Measurements from ENCODE around the gene MYH11.
"Not testable (repeated sequence)": the region's sequence is repeated elsewhere in the genome, so short reads cannot be mapped to it uniquely, and the experiment has no call there.

MYH11 gene

DNA sequence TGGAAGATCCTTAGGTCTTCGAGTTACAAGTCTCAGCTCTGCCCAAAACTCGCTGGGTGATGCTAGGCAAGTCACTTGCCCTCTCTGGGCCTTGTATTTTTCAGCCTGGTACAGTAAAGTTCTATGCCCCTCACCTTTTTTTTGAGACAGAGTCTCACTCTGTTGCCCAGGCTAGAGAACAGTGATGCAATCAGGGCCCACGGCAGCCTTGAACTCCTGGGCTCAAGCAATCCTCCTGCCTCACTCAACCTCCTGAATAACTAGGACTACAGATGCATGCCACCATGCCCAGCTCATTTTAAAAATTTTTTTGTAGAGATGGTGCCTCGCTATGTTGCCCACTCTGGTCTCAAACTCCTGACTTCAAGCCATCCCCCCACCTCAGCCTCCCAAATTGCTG lies 3.8 kb downstream of the MYH11 start:
- Histone ChIP-seq H3K27ac (ENCODE audit: low read depth, low read length) (peak overlapping the region; percentile 98), H3K36me3 (ENCODE audit: control insufficient read depth, insufficient read depth, low read length) (peaks cover 10% of the 10 kb centered on the region), H3K4me3 (ENCODE audit: low read length) (peak overlapping the region; percentile 65), H3K9ac (ENCODE audit: low read length) (peak overlapping the region; percentile 67), H3K27me3 (ENCODE audit: control insufficient read depth, insufficient read depth, low read length) (no peaks in the 10 kb centered on the region), H3K4me1 (ENCODE audit: control insufficient read depth, insufficient read depth, low read length) (no peaks in the 10 kb centered on the region)

DNA sequence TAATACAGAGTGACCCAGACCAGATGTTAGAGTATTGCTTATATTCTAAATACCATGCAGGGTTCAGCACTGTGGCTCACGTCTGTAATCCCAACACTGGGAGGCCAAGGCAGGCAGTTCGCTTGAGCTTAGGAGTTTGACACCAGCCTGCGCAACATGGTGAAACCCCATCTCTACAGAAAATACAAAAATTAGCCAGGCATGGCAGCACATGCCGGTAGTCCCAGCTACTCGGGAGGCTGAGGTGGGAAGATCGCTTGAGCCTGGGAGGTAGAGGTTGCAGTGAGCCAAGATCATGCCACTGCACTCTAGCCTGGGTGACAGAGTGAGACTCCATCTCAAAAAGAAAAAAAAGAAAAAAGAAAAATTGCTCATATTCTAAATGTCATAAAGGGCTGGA lies 6.3 kb downstream of the MYH11 start:
- H3K9ac ChIP-seq (ENCODE audit: low read length); H3K27me3 ChIP-seq (ENCODE audit: control insufficient read depth, insufficient read depth, low read length); H3K36me3 ChIP-seq (ENCODE audit: control insufficient read depth, insufficient read depth, low read length): not testable (repeated sequence)
- Histone ChIP-seq H3K4me3 (ENCODE audit: low read length) (peak overlapping the region; percentile 55), H3K4me1 (ENCODE audit: control insufficient read depth, insufficient read depth, low read length) (peaks cover 12% of the 10 kb centered on the region), H3K27ac (ENCODE audit: low read depth, low read length) (peak overlapping the region; percentile 98)

- H3K4me3 ChIP-seq (ENCODE audit: low read length), result peak overlapping the region; percentile 50
- H3K27me3 ChIP-seq (ENCODE audit: control insufficient read depth, insufficient read depth, low read length), result no peaks in the 10 kb centered on the region
- H3K9ac ChIP-seq (ENCODE audit: low read length), result no peak overlapping the region
- peaks cover 12% of the 10 kb centered on the region for H3K4me1 ChIP-seq (ENCODE audit: control insufficient read depth, insufficient read depth, low read length)
- peak overlapping the region; percentile 59 for H3K27ac ChIP-seq (ENCODE audit: low read depth, low read length)
- peaks cover 10% of the 10 kb centered on the region for H3K36me3 ChIP-seq (ENCODE audit: control insufficient read depth, insufficient read depth, low read length)
Measured at GRCh38 chr16:15849209-15849981, 7.4 kb downstream of the MYH11 start.

DNA sequence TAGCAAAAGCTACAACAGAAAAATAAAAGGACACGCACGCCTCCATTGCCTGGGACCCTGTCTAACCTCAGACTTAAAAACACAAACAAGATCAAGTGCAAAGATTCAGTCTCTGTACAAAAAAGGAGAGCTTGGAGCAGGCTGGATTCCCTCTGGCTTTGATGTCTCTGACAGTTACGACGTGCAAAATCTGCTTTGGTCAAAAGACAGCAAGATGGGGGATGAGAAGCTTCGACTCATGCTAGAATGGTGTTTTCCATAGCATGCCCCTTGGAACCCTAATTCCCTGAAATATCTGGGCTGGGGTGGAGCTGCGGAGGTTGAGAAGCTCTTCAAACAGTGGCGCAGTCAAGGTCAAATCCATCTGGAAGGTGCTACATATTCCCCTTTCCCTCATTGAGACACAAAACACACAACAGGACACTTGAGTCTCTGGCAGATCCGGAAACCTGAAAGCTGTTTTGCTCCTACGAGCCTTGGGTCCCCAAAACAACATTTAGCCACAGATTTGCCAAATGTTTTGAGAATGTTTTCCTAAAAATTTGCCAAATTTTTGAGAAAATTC lies 9.1 kb downstream of the MYH11 start:
- peak overlapping the region; percentile 71 for H3K27ac ChIP-seq (ENCODE audit: low read depth, low read length)
- no peaks in the 10 kb centered on the region for H3K27me3 ChIP-seq (ENCODE audit: control insufficient read depth, insufficient read depth, low read length)
- no peak overlapping the region for H3K9ac ChIP-seq (ENCODE audit: low read length)
- peak overlapping the region; percentile 37 for H3K4me3 ChIP-seq (ENCODE audit: low read length)
- H3K36me3 ChIP-seq (ENCODE audit: control insufficient read depth, insufficient read depth, low read length), result peaks cover 1% of the 10 kb centered on the region
- peaks cover 14% of the 10 kb centered on the region for H3K4me1 ChIP-seq (ENCODE audit: control insufficient read depth, insufficient read depth, low read length)

GRCh38 chr16:15846510-15846909 lies 10.3 kb downstream of the MYH11 start:
- Histone ChIP-seq H3K4me1 (ENCODE audit: control insufficient read depth, insufficient read depth, low read length) (peaks cover 20% of the 10 kb centered on the region), H3K27me3 (ENCODE audit: control insufficient read depth, insufficient read depth, low read length) (no peaks in the 10 kb centered on the region), H3K9ac (ENCODE audit: low read length) (no peak overlapping the region), H3K27ac (ENCODE audit: low read depth, low read length) (peak overlapping the region; percentile 71), H3K36me3 (ENCODE audit: control insufficient read depth, insufficient read depth, low read length) (no peaks in the 10 kb centered on the region), H3K4me3 (ENCODE audit: low read length) (no peak overlapping the region)

GRCh38 chr16:15843635-15844279 lies 13.1 kb downstream of the MYH11 start:
- Histone ChIP-seq H3K36me3 (ENCODE audit: control insufficient read depth, insufficient read depth, low read length) (no peaks in the 10 kb centered on the region), H3K4me1 (ENCODE audit: control insufficient read depth, insufficient read depth, low read length) (peaks cover 29% of the 10 kb centered on the region), H3K9ac (ENCODE audit: low read length) (no peak overlapping the region), H3K4me3 (ENCODE audit: low read length) (no peak overlapping the region), H3K27me3 (ENCODE audit: control insufficient read depth, insufficient read depth, low read length) (no peaks in the 10 kb centered on the region), H3K27ac (ENCODE audit: low read depth, low read length) (peak overlapping the region; percentile 25)

DNA sequence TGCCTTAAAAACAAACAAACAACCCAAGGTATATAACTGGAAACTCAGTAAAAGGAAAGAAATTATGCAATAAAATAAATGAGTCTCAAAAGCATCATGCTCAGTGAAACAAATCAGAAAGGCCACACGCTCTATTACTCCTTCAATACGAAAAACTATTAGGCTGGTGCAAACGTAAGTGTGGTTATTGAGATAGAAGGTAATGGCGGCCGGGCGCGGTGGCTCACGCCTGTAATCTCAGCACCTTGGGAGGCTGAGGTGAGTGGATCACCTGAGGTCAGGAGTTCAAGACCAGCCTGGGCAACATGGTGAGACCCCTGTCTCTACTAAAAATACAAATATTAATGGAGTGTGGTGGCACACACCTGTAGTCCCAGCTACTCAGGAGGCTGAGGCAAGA lies 17.6 kb downstream of the MYH11 start:
- H3K4me1 ChIP-seq (ENCODE audit: control insufficient read depth, insufficient read depth, low read length), result peaks cover 43% of the 10 kb centered on the region
- H3K9ac ChIP-seq (ENCODE audit: low read length); H3K27me3 ChIP-seq (ENCODE audit: control insufficient read depth, insufficient read depth, low read length); H3K36me3 ChIP-seq (ENCODE audit: control insufficient read depth, insufficient read depth, low read length); H3K4me3 ChIP-seq (ENCODE audit: low read length): not testable (repeated sequence)
- H3K27ac ChIP-seq (ENCODE audit: low read depth, low read length), result peak overlapping the region; percentile 38

DNA sequence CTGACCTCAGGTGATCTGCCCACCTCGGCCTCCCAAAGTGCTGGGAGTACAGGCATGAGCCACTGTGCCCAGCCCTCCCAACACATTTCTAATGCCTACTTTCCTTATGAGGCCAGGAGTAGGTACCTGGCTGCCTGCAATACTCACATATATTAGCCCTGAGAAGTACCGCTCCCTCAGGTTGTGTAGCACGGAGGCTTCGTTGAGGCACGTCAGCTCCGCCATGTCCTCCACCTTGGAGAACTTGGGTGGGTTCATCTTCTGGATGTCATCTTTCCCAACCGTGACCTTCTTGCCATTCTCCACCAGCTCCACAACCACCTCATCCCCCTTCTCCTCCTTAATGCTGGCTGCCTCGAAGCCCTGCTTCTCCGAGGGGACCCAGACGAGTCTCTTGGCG lies 19.1 kb downstream of the MYH11 start:
- Histone ChIP-seq H3K27me3 (ENCODE audit: control insufficient read depth, insufficient read depth, low read length) (no peaks in the 10 kb centered on the region), H3K27ac (ENCODE audit: low read depth, low read length) (peak overlapping the region; percentile 82), H3K4me3 (ENCODE audit: low read length) (peak overlapping the region; percentile 2), H3K36me3 (ENCODE audit: control insufficient read depth, insufficient read depth, low read length) (peaks cover 8% of the 10 kb centered on the region), H3K9ac (ENCODE audit: low read length) (no peak overlapping the region), H3K4me1 (ENCODE audit: control insufficient read depth, insufficient read depth, low read length) (peaks cover 51% of the 10 kb centered on the region)

DNA sequence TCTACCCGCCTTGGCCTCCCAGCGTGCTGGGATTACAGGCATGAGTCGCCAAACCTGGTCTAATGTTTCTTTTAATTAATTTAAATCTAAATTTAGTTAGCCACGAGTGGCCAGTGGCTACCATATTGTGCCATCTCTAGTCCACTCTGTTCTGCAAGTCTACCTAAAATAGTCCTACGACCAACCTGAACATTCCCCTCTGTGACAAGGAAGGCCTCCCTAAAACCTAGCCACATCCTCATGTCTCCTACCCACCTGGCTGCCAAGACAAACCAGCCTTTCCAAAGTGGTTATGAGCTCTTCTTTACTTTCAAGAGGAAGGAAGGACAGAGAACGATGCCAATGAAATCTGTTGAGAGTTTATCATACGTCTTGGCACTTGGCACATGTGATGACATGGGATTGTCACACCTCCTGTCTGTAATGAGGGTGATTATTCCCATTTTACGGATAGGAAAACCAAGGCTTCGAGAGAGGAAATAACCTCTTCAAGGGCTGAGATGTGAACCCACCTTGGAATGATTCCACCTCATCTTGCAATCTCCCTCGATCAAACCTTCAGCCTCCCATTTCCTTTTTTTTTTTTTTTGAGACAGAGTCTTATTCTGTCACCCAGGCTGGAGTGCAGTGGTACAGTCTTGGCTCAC lies 19.7 kb downstream of the MYH11 start:
- H3K4me3 ChIP-seq (ENCODE audit: low read length), result peak overlapping the region; percentile 42
- H3K27me3 ChIP-seq (ENCODE audit: control insufficient read depth, insufficient read depth, low read length), result no peaks in the 10 kb centered on the region
- peak overlapping the region; percentile 82 for H3K27ac ChIP-seq (ENCODE audit: low read depth, low read length)
- H3K4me1 ChIP-seq (ENCODE audit: control insufficient read depth, insufficient read depth, low read length), result peaks cover 56% of the 10 kb centered on the region
- H3K36me3 ChIP-seq (ENCODE audit: control insufficient read depth, insufficient read depth, low read length), result peaks cover 12% of the 10 kb centered on the region
- H3K9ac ChIP-seq (ENCODE audit: low read length), result no peak overlapping the region

GRCh38 chr16:15836074-15836473 lies 20.8 kb downstream of the MYH11 start:
- no peaks in the 10 kb centered on the region for H3K27me3 ChIP-seq (ENCODE audit: control insufficient read depth, insufficient read depth, low read length)
- H3K4me1 ChIP-seq (ENCODE audit: control insufficient read depth, insufficient read depth, low read length), result peaks cover 51% of the 10 kb centered on the region
- peak overlapping the region; percentile 54 for H3K27ac ChIP-seq (ENCODE audit: low read depth, low read length)
- no peak overlapping the region for H3K4me3 ChIP-seq (ENCODE audit: low read length)
- peaks cover 13% of the 10 kb centered on the region for H3K36me3 ChIP-seq (ENCODE audit: control insufficient read depth, insufficient read depth, low read length)
- H3K9ac ChIP-seq (ENCODE audit: low read length), result no peak overlapping the region

GRCh38 chr16:15835136-15835878 lies 21.5 kb downstream of the MYH11 start:
- H3K27ac ChIP-seq (ENCODE audit: low read depth, low read length), result peak overlapping the region; percentile 96
- no peak overlapping the region for H3K4me3 ChIP-seq (ENCODE audit: low read length)
- H3K4me1 ChIP-seq (ENCODE audit: control insufficient read depth, insufficient read depth, low read length), result peaks cover 56% of the 10 kb centered on the region
- H3K36me3 ChIP-seq (ENCODE audit: control insufficient read depth, insufficient read depth, low read length), result peaks cover 13% of the 10 kb centered on the region
- no peaks in the 10 kb centered on the region for H3K27me3 ChIP-seq (ENCODE audit: control insufficient read depth, insufficient read depth, low read length)
- H3K9ac ChIP-seq (ENCODE audit: low read length), result no peak overlapping the region

- Histone ChIP-seq H3K4me3 (ENCODE audit: low read length) (peak overlapping the region; percentile 13), H3K27me3 (ENCODE audit: control insufficient read depth, insufficient read depth, low read length) (no peaks in the 10 kb centered on the region), H3K36me3 (ENCODE audit: control insufficient read depth, insufficient read depth, low read length) (peaks cover 13% of the 10 kb centered on the region), H3K27ac (ENCODE audit: low read depth, low read length) (peak overlapping the region; percentile 96), H3K4me1 (ENCODE audit: control insufficient read depth, insufficient read depth, low read length) (peaks cover 59% of the 10 kb centered on the region), H3K9ac (ENCODE audit: low read length) (no peak overlapping the region)
Measured at GRCh38 chr16:15834502-15834901, 22.3 kb downstream of the MYH11 start.

Data from rectal smooth muscle tissue (tissue), 1 donor.